Mesodermal cell (in vitro differentiated cells): ENCODE measurements around the gene PSPH.
"Not testable (repeated sequence)": the region's sequence is repeated elsewhere in the genome, so short reads cannot be mapped to it uniquely, and the experiment has no call there.

Experiments
- H3K27ac ChIP-seq: 2 replicates; pipeline ENCODE4 v1.7.0; 2013; ENCODE audit warnings: mild to moderate bottlenecking, low read depth, low read length, moderate library complexity; ENCODE audit not compliant: severe bottlenecking
- H3K36me3 ChIP-seq: 2 replicates; pipeline ENCODE4 v1.7.1; 2013; ENCODE audit warnings: mild to moderate bottlenecking, low read length, moderate library complexity; ENCODE audit not compliant: control insufficient read depth, insufficient read depth
- H3K4me1 ChIP-seq: one replicate; pipeline ENCODE4 v1.7.1; 2013; ENCODE audit warnings: mild to moderate bottlenecking, low read length; ENCODE audit not compliant: insufficient read depth, control insufficient read depth, poor library complexity, severe bottlenecking
- H3K4me3 ChIP-seq: 2 replicates; pipeline ENCODE4 v1.7.0; 2013; ENCODE audit warnings: low read length, control low read depth, mild to moderate bottlenecking; ENCODE audit not compliant: insufficient read depth, poor library complexity, severe bottlenecking; ENCODE audit errors: extremely low read depth
- H3K9me3 ChIP-seq: 2 replicates; pipeline ENCODE4 v1.7.1; 2013; ENCODE audit warnings: mild to moderate bottlenecking, low read length, moderate library complexity; ENCODE audit not compliant: control insufficient read depth
- WGBS, 2 experiments: methylation state at CpG; one replicate each; pipeline ENCODE4 v1.1.5; 2013; ENCODE audit warnings: missing lambda C conversion rate in 2 of 2; ENCODE audit not compliant: insufficient coverage in 2 of 2; 5-methylcytosine and 5-hydroxymethylcytosine counted together

The PSPH gene

DNA sequence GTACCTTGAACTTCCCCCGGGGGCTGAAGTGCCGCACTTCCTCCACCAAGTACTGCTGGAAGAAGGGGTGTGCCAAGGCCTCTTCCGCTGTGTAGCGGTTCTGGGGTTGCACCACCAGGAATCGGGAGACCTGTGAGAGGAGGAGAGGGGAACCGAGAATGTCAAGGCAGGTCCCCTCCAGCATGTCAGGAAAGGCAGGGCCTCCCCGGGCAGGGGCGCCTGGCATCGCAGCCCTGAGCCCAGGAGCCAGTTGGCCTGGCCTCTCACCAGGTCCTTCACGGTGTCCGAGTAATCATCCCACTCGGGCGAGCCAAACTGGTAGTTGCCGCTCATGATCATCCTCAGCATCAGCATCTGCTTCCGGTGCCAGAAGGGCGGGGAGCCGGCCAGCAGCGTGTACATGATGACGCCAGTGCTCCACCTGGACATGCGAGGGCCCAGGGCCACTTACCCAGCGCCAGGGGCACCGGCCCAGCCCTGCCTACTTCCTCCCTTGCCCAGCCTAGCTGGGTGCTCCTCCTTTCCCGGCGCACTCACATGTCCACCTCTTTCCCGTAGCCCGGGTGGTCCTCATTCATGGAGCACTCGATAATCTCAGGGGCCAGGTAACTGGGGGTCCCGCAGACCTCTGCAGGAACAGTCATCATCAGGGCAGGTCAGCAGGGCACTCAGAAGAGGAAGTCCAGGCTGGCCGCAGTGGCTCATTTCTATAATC, 30.5 kb upstream of the PSPH start:
- H3K4me3 ChIP-seq, result no peak overlapping the region
- no peaks in the 10 kb centered on the region for H3K4me1 ChIP-seq
- H3K36me3 ChIP-seq, result peaks cover 34% of the 10 kb centered on the region
- WGBS, 2 experiments, result 97 to 98% methylated on average over 26 to 29 of the region's 29 CpGs
- H3K27ac ChIP-seq, result no peak overlapping the region
- H3K9me3 ChIP-seq, result no peaks in the 10 kb centered on the region

GRCh38 chr7:56080726-56081435, 29.6 kb upstream of the PSPH start:
- H3K27ac ChIP-seq, H3K4me3 ChIP-seq, H3K4me1 ChIP-seq, H3K9me3 ChIP-seq: not testable (repeated sequence)
- H3K36me3 ChIP-seq, result peaks cover 41% of the 10 kb centered on the region
- 92 to 94% methylated on average over 26 to 27 of the region's 28 CpGs for WGBS, 2 experiments

- peaks cover 45% of the 10 kb centered on the region for H3K36me3 ChIP-seq
- no peak overlapping the region for H3K4me3 ChIP-seq
- no peaks in the 10 kb centered on the region for H3K9me3 ChIP-seq
- WGBS, 2 experiments, result 79 to 91% methylated on average over 7 to 8 of the region's 12 CpGs
- no peak overlapping the region for H3K27ac ChIP-seq
- no peaks in the 10 kb centered on the region for H3K4me1 ChIP-seq
These were observed 28.4 kb upstream of the PSPH start for GRCh38 chr7:56079450-56080185.

DNA sequence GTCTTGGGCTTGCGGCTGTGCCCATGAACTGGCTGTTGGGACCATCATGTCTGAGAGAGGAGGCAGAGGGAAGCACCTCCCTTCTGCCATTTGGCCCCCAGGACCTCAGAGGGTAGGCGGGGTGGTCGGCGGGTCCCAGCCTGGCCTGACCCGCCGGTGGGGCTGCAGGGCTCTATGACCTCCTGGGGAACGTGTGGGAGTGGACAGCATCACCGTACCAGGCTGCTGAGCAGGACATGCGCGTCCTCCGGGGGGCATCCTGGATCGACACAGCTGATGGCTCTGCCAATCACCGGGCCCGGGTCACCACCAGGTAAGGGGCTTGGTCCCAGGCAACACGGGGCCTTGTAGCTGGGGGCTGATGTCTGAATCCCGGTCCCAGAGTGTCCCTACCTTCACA, 27.0 kb upstream of the PSPH start:
- no peak overlapping the region for H3K4me3 ChIP-seq
- H3K4me1 ChIP-seq, result no peaks in the 10 kb centered on the region
- 95 to 96% methylated on average over 12 to 13 of the region's 16 CpGs for WGBS, 2 experiments
- no peak overlapping the region for H3K27ac ChIP-seq
- H3K9me3 ChIP-seq, result no peaks in the 10 kb centered on the region
- peaks cover 47% of the 10 kb centered on the region for H3K36me3 ChIP-seq

DNA sequence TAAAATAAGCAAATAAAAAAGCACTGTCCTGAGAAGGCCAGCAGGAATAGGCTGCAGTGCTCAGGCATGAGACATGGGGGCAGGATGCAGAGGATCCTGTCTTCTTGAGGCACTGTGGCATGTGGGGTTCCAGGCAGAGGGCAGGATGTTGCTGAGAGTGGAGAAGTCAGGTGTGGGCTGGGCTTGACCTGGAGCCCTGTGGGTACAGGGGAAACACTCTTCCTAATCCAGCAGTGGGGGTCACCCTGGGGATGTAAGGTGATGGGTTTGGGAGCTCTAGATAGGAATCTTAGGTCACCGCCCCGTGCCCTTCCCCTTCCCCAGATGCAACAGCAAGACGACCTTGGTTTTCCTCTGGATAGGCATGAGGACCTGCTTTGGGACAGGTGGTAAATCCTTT, 26.4 kb upstream of the PSPH start:
- H3K36me3 ChIP-seq, result peaks cover 52% of the 10 kb centered on the region
- no CpG with 5 or more reads among the region's 3 CpGs for WGBS, 2 experiments
- H3K4me1 ChIP-seq, result no peaks in the 10 kb centered on the region
- H3K27ac ChIP-seq, result no peak overlapping the region
- H3K4me3 ChIP-seq, result no peak overlapping the region
- H3K9me3 ChIP-seq, result no peaks in the 10 kb centered on the region

- Histone ChIP-seq H3K27ac (no peak overlapping the region), H3K9me3 (no peaks in the 10 kb centered on the region), H3K36me3 (peaks cover 63% of the 10 kb centered on the region), H3K4me1 (no peaks in the 10 kb centered on the region), H3K4me3 (no peak overlapping the region)
- WGBS, 2 experiments, result 28 to 41% methylated on average over 16 to 19 of the region's 19 CpGs
These were observed 23.1 kb upstream of the PSPH start for GRCh38 chr7:56074371-56074791.

- Histone ChIP-seq H3K36me3 (peaks cover 54% of the 10 kb centered on the region), H3K4me1 (peaks cover 17% of the 10 kb centered on the region)
- WGBS, 2 experiments, result 94 to 97% methylated on average over 12 to 13 of the region's 13 CpGs
- H3K27ac ChIP-seq, H3K4me3 ChIP-seq, H3K9me3 ChIP-seq: not testable (repeated sequence)
These were observed 15.1 kb upstream of the PSPH start for GRCh38 chr7:56066376-56066775.

- H3K27ac ChIP-seq, result peak within 1 kb of the TSS; percentile 88
- peak within 1 kb of the TSS; percentile 78 for H3K4me3 ChIP-seq
- 2% methylated on average over 31 to 35 of the region's 49 CpGs for WGBS, 2 experiments
- H3K9me3 ChIP-seq, result no peaks in the 10 kb centered on the region
- H3K4me1 ChIP-seq, result peaks cover 37% of the 10 kb centered on the region
- peaks cover 53% of the 10 kb centered on the region for H3K36me3 ChIP-seq
These were observed 12.8 kb upstream of the PSPH start, which contains the start of gene SUMF2 for GRCh38 chr7:56063882-56064625. TSS of gene SUMF2 (plus strand) at chr7:56064286. CDS start at chr7:56064312, 26 bp downstream.

DNA sequence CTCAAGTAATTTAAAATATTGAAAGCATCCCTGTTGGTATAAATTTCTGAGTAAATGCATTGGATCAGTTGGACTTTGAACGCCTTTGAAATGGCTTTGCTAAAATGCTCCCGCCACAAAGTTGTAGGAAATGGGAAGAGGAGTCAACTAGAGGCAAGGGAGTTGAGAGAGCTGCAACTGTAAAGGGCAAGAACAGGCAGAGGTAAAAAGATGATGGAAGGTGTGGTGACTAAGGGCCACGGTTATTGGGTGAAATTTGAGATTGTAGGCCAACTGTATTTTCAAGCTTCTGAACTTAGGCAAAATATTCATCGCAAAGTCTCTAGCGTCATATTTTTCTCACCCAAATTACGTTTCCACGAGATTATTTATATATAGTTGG, 12.2 kb upstream of the PSPH start:
- Histone ChIP-seq H3K4me1 (peaks cover 39% of the 10 kb centered on the region), H3K4me3 (no peak overlapping the region), H3K27ac (peak overlapping the region; percentile 88), H3K36me3 (peaks cover 53% of the 10 kb centered on the region), H3K9me3 (no peaks in the 10 kb centered on the region)
- 91 to 94% methylated on average over 3 of the region's 7 CpGs for WGBS, 2 experiments

DNA sequence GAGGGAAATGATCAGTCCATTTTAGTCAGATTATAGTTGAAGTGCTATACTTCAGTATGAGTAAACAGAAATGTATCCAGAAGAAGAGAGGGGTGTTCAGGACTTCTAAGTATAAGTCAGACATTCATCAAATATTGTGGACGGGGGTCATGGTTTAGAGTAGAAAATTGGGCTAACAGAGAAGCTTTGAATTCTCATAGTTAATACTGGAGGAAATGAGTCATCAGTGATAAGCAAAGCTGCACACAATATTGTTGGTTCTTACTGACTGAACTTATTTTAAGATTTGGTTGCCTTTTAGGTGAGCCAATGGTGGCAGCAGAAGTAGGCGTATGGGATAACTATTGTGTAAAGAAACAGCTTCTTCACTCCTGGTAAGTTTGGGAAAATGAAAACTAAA, 11.1 kb upstream of the PSPH start:
- no peaks in the 10 kb centered on the region for H3K9me3 ChIP-seq
- WGBS, 2 experiments, result 83% methylated on average over 2 of the region's 2 CpGs; no CpG with 5 or more reads in 1 of the 2 experiments
- peak overlapping the region; percentile 88 for H3K27ac ChIP-seq
- no peak overlapping the region for H3K4me3 ChIP-seq
- peaks cover 42% of the 10 kb centered on the region for H3K4me1 ChIP-seq
- H3K36me3 ChIP-seq, result peaks cover 58% of the 10 kb centered on the region
